Left lung (tissue), 10 donors: Measurements from ENCODE around the gene CTIF. TPM values are rescaled to one million over a fixed set of nuclear protein-coding genes. Genes with fewer than 3 reads are reported as not detected.

Source experiments
- ATAC-seq: fragments of 200-7000 bp; cut with Tn5 transposase; one replicate; pipeline ENCODE4 v1.9.1; 2020; ENCODE audit warnings: moderate library complexity
- DNase-seq, 4 donors: peaks; one replicate each; pipeline ENCODE4 v3.0.0-alpha.2; 2013 to 2020
- H3K27ac ChIP-seq, 2 donors: fragments of 200-600 bp; sonication (generic) in 1 of 2; one replicate each; pipeline versions ENCODE4 v1.5.0 to v1.8.0; 2020 to 2021
- H3K27me3 ChIP-seq, 2 donors: fragments of 200-600 bp; sonication (generic) in 1 of 2; one replicate each; pipeline versions ENCODE4 v1.5.0 to v1.8.0; 2020 to 2021
- H3K36me3 ChIP-seq, 2 donors: fragments of 200-600 bp; sonication (generic) in 1 of 2; one replicate each; pipeline versions ENCODE4 v1.5.0 to v1.8.0; 2020 to 2021
- H3K4me1 ChIP-seq, 2 donors: fragments of 200-600 bp; one replicate each; pipeline ENCODE4 v1.8.0; 2021
- H3K4me3 ChIP-seq, 2 donors: fragments of 200-600 bp; sonication (generic) in 1 of 2; one replicate each; pipeline versions ENCODE4 v1.5.0 to v1.8.0; 2020 to 2021; ENCODE audit warnings: mild to moderate bottlenecking in 1 of 2
- H3K9me3 ChIP-seq, 2 donors: fragments of 200-600 bp; sonication (generic) in 1 of 2; one replicate each; pipeline versions ENCODE4 v1.5.0 to v1.8.0; 2020 to 2021
- CTCF ChIP-seq, 2 donors: fragments of 200-600 bp; sonication (generic) in 1 of 2; IDR thresholded peaks; one replicate each; pipeline versions ENCODE4 v1.5.0 to v1.8.0; 2021; ENCODE audit warnings: antibody characterized with exemption in 2 of 2
- intact Hi-C, 2 donors: fragments of 100-400 bp; cut with DNase I; formaldehyde crosslinking; loops; one replicate each; pipeline versions ENCODE4 v1.11.2 to v1.14.2; 2022
- polyA plus RNA-seq, 6 donors: library from polyadenylated mRNA; unstranded; fragments of 120-200 nt; gene quantifications; one replicate each; pipeline ENCODE4 v1.2.1, GENCODE V29; 2013; ENCODE audit not compliant: insufficient read length in 6 of 6
- total RNA-seq, 2 donors: library from RNA; stranded (reverse); fragmentation: NEBNext Ultra II Directional; extraction: Animal tissue kit (Norgen Biotek cat#: 25700); gene quantifications; one replicate each; pipeline ENCODE4 v1.2.1, GENCODE V29; 2021
- donor health status: DM: no; HTN: yes; CAD: no.
- donor health status: DM: no; HTN: no; CAD: no.

The CTIF gene
- total and polyA plus RNA-seq, 8 donors, result 24.9 to 46.1 (median 34.9) TPM

- ATAC-seq (no peak), DNase-seq (no peak)
- Histone ChIP-seq H3K9me3 (peaks cover 0 to 8% of the 10 kb centered on the region in 2 donors), H3K27me3 (no peaks in the 10 kb centered on the region), H3K4me3 (no peak overlapping the region), H3K27ac (no peak overlapping the region), H3K4me1 (peaks cover 7 to 20% of the 10 kb centered on the region in 2 donors), H3K36me3 (no peaks in the 10 kb centered on the region)
- intact Hi-C loops, result no loop called here
- no peak for TF ChIP-seq CTCF (IDR thresholded peaks at IDR 0.05)
Measured at GRCh38 chr18:48564139-48564538, 25.3 kb downstream of the CTIF start.

- Histone ChIP-seq H3K36me3 (no peaks in the 10 kb centered on the region), H3K9me3 (no peaks in the 10 kb centered on the region), H3K4me3 (no peak overlapping the region), H3K4me1 (peaks cover 7 to 20% of the 10 kb centered on the region in 2 donors), H3K27me3 (no peaks in the 10 kb centered on the region), H3K27ac (no peak overlapping the region)
- DNase-seq, result no peak
- ATAC-seq, result no peak
- intact Hi-C loops, result no loop called here
- TF ChIP-seq CTCF (IDR thresholded peaks at IDR 0.05), result no peak
Measured at GRCh38 chr18:48565105-48565504, 26.3 kb downstream of the CTIF start.

- no peak overlapping the region for H3K4me3 ChIP-seq
- no peak for TF ChIP-seq CTCF (IDR thresholded peaks at IDR 0.05)
- H3K36me3 ChIP-seq, result no peaks in the 10 kb centered on the region
- intact Hi-C loops, result no loop called here
- no peaks in the 10 kb centered on the region for H3K27me3 ChIP-seq
- DNase-seq, result no peak
- H3K9me3 ChIP-seq, result no peaks in the 10 kb centered on the region
- ATAC-seq, result no peak
- H3K4me1 ChIP-seq, result peaks cover 7 to 20% of the 10 kb centered on the region in 2 donors
- H3K27ac ChIP-seq, result no peak overlapping the region
Measured at GRCh38 chr18:48566589-48566988, 27.8 kb downstream of the CTIF start.

DNA sequence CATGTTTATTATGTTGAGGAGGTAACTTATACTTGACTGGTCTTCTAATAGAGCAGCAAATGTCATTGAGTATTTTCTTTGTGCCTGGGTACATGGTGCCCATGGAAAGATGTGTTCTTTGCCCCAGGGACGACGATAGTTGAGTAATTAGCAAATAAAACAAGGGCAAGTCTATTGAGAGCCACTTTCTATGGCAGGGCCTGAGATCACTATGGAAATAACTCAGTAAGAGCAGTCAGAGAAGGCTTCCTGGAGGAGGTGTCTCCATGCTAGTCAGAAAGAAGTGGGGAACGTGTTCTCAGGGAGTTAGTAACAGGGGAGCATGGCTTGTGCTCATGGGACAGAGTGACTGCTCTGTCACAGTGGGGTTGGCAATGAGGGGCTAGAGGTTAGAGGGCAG lies 28.6 kb downstream of the CTIF start:
- no peak for DNase-seq
- H3K27ac ChIP-seq, result no peak overlapping the region
- no peak for ATAC-seq
- no peaks in the 10 kb centered on the region for H3K9me3 ChIP-seq
- TF ChIP-seq CTCF (IDR thresholded peaks at IDR 0.05), result no peak
- H3K36me3 ChIP-seq, result no peaks in the 10 kb centered on the region
- H3K4me1 ChIP-seq, result peaks cover 7 to 20% of the 10 kb centered on the region in 2 donors
- no peaks in the 10 kb centered on the region for H3K27me3 ChIP-seq
- no peak overlapping the region for H3K4me3 ChIP-seq
- intact Hi-C loops, result no loop called here

GRCh38 chr18:48569139-48569914 lies 30.5 kb downstream of the CTIF start:
- intact Hi-C loops, result no loop called here

More at GRCh38 chr18:48569139-48569914, 30.5 kb downstream of the CTIF start:
- peaks cover 0 to 2% of the 10 kb centered on the region in 2 donors for H3K4me1 ChIP-seq
- ATAC-seq, result no peak
- H3K9me3 ChIP-seq, result no peaks in the 10 kb centered on the region
- H3K4me3 ChIP-seq, result no peak overlapping the region
- H3K27ac ChIP-seq, result no peak overlapping the region
- no peaks in the 10 kb centered on the region for H3K27me3 ChIP-seq
- H3K36me3 ChIP-seq, result no peaks in the 10 kb centered on the region
- no peak for TF ChIP-seq CTCF (IDR thresholded peaks at IDR 0.05)
- no peak for DNase-seq
